Stomach (tissue), 4 donors: ENCODE measurements around the gene ST6GALNAC5.

Experiments used
- EP300 ChIP-seq: sonication (generic); formaldehyde crosslinking; IDR thresholded peaks from one replicate; pipeline ENCODE4 v1.6.1; 2017; ENCODE audit warnings: antibody characterized with exemption
- POLR2A ChIP-seq, 4 donors: fragments of 450-650 bp; IDR thresholded peaks; one replicate each; pipeline ENCODE4 v1.6.1; 2016; ENCODE audit warnings: antibody characterized with exemption in 4 of 4, control low read depth in 2 of 4, mild to moderate bottlenecking in 1 of 4, moderate library complexity in 1 of 4
- TF ChIP-seq, protein P1 (sequence below), 7 experiments: fragments of 450-650 bp in 4 of 7; fragments of 200-600 bp in 3 of 7; sonication (generic) in 3 of 7; IDR thresholded peaks; one replicate each; pipeline ENCODE4 v1.5.1; 2016 to 2019; ENCODE audit warnings: antibody characterized with exemption in 7 of 7, control low read depth in 2 of 7, mild to moderate bottlenecking in 1 of 7

DNA sequence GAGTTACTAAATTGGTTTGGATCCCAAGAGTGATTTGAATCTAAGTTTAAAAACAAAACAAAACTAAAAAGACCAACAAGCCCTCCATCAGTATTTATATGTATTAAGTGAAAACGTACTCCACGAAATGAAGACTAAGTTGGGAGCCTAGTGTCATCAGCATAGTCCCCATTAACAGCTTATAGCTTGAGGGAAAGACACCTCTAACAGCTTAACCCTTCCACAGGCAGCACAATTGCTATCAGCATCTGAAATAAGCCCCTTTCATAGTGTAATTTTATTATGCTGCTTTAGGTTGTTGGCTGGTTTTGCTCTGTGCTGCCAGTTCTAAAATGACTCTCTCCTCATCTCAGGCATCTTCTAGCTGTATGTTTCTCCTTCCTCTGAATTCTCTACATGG, 25.8 kb upstream of the ST6GALNAC5 start:
- TF ChIP-seq EP300: no peak
- TF ChIP-seq, protein P1, sequence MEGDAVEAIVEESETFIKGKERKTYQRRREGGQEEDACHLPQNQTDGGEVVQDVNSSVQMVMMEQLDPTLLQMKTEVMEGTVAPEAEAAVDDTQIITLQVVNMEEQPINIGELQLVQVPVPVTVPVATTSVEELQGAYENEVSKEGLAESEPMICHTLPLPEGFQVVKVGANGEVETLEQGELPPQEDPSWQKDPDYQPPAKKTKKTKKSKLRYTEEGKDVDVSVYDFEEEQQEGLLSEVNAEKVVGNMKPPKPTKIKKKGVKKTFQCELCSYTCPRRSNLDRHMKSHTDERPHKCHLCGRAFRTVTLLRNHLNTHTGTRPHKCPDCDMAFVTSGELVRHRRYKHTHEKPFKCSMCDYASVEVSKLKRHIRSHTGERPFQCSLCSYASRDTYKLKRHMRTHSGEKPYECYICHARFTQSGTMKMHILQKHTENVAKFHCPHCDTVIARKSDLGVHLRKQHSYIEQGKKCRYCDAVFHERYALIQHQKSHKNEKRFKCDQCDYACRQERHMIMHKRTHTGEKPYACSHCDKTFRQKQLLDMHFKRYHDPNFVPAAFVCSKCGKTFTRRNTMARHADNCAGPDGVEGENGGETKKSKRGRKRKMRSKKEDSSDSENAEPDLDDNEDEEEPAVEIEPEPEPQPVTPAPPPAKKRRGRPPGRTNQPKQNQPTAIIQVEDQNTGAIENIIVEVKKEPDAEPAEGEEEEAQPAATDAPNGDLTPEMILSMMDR (IDR thresholded peaks at IDR 0.05): no peak
- no peak for TF ChIP-seq POLR2A (IDR thresholded peaks at IDR 0.05)
